ENCODE measurements around the gene TTC23. TPM values are rescaled to one million over a fixed set of nuclear protein-coding genes. Genes with fewer than 3 reads are reported as not detected.

Gene TTC23
- total RNA-seq, 1 donor from 2014 or later = 47.3 TPM

DNA sequence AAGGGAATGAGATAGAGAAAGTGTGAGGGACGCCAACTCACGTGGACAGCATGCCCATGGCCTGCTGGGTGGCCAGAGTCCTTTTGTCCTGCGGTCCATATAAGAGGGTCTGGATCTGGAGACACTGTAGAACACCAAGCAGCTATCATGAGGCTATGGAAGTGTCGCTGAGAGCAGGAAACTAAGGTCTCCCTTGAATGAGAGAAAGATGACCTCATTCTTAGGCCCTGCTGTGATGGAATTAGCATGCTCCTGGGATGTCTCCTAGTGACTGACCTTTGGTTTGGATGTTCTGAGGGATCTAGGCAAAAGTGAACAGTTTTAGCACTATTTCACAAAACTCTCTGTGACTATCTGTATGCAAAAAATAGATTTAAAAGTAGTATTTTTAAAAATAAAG, 110.1 kb downstream of the TTC23 start:
- no peak for DNase-seq (ENCODE audit: low read depth)

- no peak for DNase-seq (ENCODE audit: low read depth)
Measured at GRCh38 chr15:99138491-99138982, 110.8 kb downstream of the TTC23 start.

DNA sequence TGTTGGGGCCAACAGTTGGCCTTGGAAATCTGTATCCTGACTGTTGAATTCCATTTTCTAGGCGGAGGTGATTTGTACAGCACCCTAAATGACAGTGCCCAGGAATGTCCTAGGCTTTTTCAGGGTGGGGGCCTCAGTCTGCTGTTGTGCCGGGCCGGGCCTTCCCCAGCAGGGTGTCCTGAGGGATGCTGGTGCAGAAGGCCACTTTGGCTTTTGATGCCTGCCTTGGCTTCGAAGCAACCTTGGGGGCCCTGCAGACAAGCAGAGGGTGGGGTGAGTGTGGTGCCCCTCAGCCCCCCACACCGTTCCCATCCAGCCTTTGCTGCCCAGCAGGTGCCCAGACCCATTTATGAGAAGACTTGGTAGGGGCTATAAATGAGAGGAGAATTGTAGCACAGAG, 111.5 kb downstream of the TTC23 start:
- DNase-seq (ENCODE audit: low read depth) = no peak

GRCh38 chr15:99137111-99137546, 112.3 kb downstream of the TTC23 start:
- no peak for DNase-seq (ENCODE audit: low read depth)

- no peak for DNase-seq (ENCODE audit: low read depth)
Measured at GRCh38 chr15:99135194-99135593, 114.2 kb downstream of the TTC23 start.

GRCh38 chr15:99134317-99134821, 115.0 kb downstream of the TTC23 start:
- DNase-seq (ENCODE audit: low read depth) = no peak

DNA sequence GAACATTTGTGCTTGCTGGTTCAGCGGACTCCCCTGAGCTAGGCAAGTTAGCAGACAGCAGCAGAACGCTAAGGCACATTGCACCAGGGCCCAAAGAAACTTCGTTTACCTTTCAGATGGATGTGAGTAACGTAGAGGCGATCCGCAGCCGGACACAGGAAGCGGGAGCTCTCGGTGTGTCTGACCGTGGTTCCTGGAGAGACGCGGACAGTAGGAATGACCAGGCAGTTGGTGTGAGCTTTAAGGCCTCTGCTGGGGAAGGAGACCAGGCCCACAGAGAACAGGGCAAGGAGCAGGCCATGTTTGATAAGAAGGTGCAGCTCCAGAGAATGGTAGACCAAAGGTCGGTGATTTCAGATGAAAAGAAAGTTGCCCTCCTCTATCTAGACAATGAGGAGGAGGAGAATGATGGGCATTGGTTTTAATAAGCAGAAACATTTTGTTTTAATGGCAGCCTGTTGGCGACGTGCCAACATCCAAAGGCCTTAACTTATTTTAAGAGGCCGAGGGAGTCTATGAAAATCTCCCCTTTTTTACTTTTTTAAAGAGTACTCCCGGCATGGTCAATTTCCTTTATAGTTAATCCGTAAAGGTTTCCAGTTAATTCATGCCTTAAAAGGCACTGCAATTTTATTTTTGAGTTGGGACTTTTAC, 116.6 kb downstream of the TTC23 start:
- no peak for DNase-seq (ENCODE audit: low read depth)

GRCh38 chr15:99132122-99132521, 117.3 kb downstream of the TTC23 start:
- DNase-seq (ENCODE audit: low read depth) = no peak

DNA sequence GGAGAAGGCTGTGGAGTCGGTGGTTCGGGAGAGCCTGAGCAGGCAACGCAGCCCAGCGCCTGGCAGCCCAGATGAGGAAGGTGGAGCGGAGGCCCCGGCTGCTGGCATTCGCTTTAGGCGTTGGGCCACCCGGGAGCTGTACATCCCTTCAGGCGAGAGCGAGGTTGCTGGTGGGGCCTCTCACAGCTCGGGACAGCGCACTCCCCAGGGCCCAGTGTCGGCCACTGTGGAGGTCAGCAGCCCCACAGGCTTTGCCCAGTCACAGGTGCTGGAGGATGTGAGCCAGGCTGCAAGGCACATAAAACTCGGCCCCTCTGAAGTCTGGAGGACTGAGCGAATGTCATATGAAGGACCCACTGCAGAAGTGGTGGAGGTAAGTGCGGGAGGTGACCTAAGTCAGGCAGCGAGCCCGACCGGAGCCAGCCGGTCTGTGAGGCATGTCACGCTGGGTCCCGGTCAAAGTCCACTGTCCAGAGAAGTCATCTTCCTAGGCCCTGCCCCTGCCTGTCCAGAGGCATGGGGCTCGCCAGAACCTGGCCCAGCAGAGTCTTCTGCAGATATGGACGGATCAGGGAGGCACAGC, 117.8 kb downstream of the TTC23 start:
- DNase-seq (ENCODE audit: low read depth) = no peak

GRCh38 chr15:99130765-99131440, 118.5 kb downstream of the TTC23 start:
- DNase-seq (ENCODE audit: low read depth) = no peak

- no peak for DNase-seq (ENCODE audit: low read depth)
Measured at GRCh38 chr15:99130314-99130713, 119.1 kb downstream of the TTC23 start.

DNA sequence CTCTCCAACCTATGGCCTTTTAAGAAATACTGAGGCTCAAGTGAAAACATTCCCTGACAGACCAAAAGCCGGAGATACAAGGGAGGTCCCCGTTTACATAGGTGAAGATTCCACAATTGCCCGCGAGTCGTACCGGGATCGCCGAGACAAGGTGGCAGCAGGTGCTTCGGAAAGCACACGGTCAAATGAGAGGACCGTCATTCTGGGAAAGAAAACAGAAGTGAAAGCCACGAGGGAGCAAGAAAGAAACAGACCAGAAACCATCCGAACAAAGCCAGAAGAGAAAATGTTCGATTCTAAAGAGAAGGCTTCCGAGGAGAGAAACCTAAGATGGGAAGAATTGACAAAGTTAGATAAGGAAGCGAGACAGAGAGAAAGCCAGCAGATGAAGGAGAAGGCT, 119.7 kb downstream of the TTC23 start:
- DNase-seq (ENCODE audit: low read depth) = no peak

GRCh38 chr15:99128411-99128810, 121.0 kb downstream of the TTC23 start:
- DNase-seq (ENCODE audit: low read depth) = no peak

GRCh38 chr15:99127773-99128172, 121.6 kb downstream of the TTC23 start:
- DNase-seq (ENCODE audit: low read depth) = no peak

DNA sequence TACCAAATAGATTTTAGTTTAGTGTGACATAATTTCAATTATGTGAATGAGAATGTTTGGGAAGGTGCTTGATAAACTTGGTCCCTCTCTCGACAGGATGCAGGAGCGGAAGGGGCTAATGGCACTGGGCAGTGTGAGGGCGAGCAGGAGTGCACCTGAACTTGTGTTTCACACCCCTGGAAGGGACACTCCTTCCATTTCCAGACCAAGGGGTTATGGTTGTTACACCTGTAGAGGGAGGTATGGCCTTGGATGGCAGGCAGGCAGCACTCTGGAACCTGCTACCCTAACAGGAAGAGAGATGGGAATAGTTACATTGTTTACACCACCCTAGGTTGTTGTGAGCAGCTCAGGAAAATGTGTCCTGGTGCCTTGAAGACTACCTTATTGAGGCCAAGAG, 122.5 kb downstream of the TTC23 start:
- no peak for DNase-seq (ENCODE audit: low read depth)

GRCh38 chr15:99126131-99126588, 123.2 kb downstream of the TTC23 start:
- DNase-seq (ENCODE audit: low read depth) = no peak

GRCh38 chr15:99125061-99125891, 124.1 kb downstream of the TTC23 start:
- DNase-seq (ENCODE audit: low read depth) = no peak

DNA sequence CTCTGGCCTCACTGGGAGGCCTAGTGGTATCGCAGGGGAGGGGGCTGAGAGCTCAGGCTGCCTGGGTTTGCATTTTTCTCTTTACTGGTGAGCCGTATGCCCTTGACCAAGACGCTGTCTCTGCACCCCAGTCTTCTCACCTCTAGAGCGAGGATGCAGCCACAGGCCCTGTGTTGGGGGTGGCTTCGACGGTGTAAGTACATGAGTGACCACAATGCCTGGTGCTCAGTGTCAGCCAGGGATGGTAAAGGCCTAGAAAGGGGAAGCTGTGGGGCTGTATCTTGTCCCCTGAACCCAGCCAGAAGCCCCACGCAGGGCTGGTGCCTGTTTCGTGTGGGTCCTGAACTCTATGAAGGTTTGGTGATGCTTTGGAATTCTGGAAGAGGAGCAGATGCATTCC, 124.7 kb downstream of the TTC23 start:
- no peak for DNase-seq (ENCODE audit: low read depth)

DNA sequence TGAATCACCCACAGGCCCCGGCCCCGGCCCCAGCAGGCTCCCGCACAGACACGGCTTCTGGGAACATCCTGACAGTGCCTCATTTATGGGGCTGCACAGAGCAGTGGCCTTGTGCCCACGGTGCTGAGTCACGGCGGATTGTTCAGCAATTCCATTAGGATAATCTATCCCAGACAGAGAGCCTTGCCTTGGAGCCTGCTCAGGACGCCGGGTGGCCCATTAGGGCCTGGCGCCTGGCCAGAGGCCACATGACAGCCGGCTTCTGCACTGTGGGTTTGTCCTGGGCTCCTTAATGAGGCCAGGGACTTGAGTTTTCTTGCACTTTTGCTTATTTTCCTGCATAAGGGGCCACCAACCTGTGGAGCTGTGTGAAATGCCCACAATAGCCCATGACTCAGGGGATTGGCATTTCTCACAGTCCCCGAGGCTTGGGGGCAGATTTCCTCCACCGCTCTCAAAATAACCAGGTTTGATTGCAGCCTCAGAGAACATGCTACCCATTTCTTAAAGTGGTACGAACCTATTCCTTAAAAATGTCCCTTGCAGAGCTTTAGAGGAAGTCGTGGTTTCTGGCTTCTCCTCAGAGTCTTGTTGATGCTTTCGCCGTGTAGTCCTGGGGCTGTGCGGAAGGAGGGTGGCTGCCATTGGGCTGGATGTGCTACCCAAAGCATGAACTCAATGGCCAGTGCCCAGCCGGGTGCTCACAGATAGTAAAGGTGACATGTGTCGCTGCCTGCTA, 125.5 kb downstream of the TTC23 start:
- DNase-seq (ENCODE audit: low read depth) = peak; percentile 98

GRCh38 chr15:99122831-99123712, 126.3 kb downstream of the TTC23 start:
- no peak for DNase-seq (ENCODE audit: low read depth)
